ENCODE data around the gene AHCYL1.
A peak's percentile ranks its signal among the peaks of the same experiment; 100 is the strongest.

AHCYL1 gene

DNA sequence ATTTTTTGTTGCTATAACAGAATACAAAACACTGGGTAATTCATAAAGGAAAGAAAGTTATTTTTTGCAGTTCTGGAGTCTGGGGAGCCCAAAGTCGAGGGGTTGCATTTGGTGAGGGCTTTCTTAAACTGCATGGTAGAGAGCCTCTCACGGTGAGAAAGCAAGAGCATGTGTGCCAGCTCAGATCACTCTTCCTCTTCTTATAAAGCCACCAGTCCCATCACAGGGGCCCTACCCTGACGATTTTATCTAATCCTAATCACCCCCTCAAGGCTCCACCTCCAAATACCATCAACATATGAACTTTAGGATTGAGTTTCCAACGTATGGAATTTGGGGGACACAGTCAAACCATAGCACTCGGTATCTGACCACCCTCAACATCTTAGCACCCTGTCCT is 48.9 kb downstream of the AHCYL1 start:
- Histone ChIP-seq H4K20me1 (peaks cover 0 to 34% (median 24%) of the 10 kb centered on the region in 11 experiments; a peak in 16 of 22 replicates), H3K4me1 (peaks cover 29 to 57% (median 44%) of the 10 kb centered on the region in 10 experiments), H3K4me3 (peak overlapping the region in 4 of 10 experiments; percentile 84 to 95 (median 94); a peak in 5 of 20 replicates), H3K9me3 (replicated peaks in 1 of 11) (no peaks in the 10 kb centered on the region), H3K9ac (peak overlapping the region in 9 of 11 experiments; percentile 93 to 98 (median 95); a peak in 12 of 22 replicates), H3K27ac (peak overlapping the region; percentile 84 to 96 (median 92); a peak in 19 of 22 replicates), H3K27me3 (no peaks in the 10 kb centered on the region), H3K4me2 (peak overlapping the region; percentile 51 to 78 (median 72)), H3K36me3 (peaks cover 14 to 27% (median 19%) of the 10 kb centered on the region in 11 experiments)
- TF ChIP-seq Cebpa-rat (IDR thresholded peaks at IDR 0.05), result no peak

DNA sequence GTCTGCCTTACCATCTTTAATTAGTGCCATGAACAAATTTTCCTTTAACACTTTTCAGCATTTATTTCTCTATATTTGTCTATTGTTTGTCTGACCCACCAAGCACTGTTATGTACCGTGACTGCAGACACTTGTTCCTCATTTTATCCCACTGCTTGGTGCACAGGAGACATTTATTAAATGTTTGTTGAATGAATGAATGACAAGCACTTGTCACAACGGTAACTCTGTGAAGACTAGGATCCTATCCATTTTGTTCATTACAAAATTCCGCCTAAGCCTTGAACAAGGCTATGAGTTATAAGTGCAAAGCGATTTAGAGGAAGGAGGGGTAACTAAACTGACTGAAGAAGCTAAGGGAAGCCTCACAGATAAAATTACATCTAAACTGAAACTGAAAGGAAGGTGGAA is 49.5 kb downstream of the AHCYL1 start:
- Histone ChIP-seq H3K9ac (peak overlapping the region; percentile 93 to 98 (median 95); a peak in 21 of 22 replicates), H3K36me3 (peaks cover 21 to 33% (median 25%) of the 10 kb centered on the region in 11 experiments), H3K27ac (peak overlapping the region; percentile 84 to 96 (median 92); a peak in 21 of 22 replicates), H3K9me3 (replicated peaks in 1 of 11) (no peaks in the 10 kb centered on the region), H3K4me1 (peaks cover 29 to 53% (median 41%) of the 10 kb centered on the region in 10 experiments), H4K20me1 (peaks cover 0 to 40% (median 26%) of the 10 kb centered on the region in 11 experiments; a peak in 17 of 22 replicates), H3K27me3 (no peaks in the 10 kb centered on the region), H3K4me3 (peak overlapping the region; percentile 84 to 98 (median 90)), H3K4me2 (peak overlapping the region; percentile 51 to 78 (median 72))
- no peak for TF ChIP-seq Cebpa-rat (IDR thresholded peaks at IDR 0.05)

DNA sequence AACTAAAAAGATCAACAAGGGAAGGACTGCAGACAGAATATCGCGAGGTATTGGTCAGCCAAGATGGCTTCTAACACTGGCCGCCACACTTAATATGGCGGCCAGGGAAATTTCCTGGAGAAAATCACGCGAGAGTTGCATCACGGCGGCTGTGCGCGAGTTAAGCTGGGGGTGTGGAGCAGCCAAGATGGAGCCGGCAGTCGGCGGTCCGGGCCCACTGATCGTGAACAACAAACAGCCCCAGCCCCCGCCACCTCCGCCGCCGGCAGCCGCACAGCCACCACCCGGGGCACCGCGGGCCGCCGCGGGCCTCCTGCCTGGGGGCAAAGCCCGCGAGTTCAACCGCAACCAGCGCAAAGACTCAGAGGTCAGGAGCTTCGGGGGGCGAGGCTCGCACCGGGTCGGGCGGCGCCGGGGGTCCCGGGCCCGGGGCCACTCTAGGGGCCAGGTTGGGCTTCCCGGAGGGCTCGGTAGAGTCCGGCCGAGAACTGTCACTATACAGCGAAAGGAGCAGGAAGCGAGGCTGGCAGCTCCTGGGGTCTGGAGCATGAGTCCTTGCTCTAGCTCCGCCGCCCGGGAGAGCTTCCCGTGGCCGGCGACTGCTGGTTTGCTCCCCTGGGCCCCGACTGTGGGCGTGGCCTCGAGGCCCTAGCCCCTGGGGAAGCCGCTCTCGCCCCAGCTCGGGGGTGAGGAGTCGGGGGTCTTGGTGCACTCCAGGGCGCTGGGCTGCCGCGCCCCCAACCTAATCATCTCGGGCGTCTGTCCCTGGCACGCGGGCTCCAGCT is 50.1 kb downstream of the AHCYL1 start, which contains the start of gene STRIP1:
STRIP1 (plus strand) TSS at position 174 of the 785 bp plus-strand sequence; CDS start at position 188, 14 bp downstream.
- Histone ChIP-seq H3K27ac (peak within 1 kb of the TSS; percentile 84 to 96 (median 92)), H3K36me3 (peaks cover 27 to 39% (median 31%) of the 10 kb centered on the region in 11 experiments), H3K4me3 (peak within 1 kb of the TSS; percentile 84 to 98 (median 90)), H3K9ac (peak within 1 kb of the TSS; percentile 93 to 98 (median 95)), H3K27me3 (no peaks in the 10 kb centered on the region), H3K4me2 (peak within 1 kb of the TSS; percentile 86 to 98 (median 95)), H3K4me1 (peaks cover 29 to 53% (median 41%) of the 10 kb centered on the region in 10 experiments), H3K9me3 (replicated peaks in 1 of 11) (no peaks in the 10 kb centered on the region), H4K20me1 (peaks cover 0 to 46% (median 32%) of the 10 kb centered on the region in 11 experiments; a peak in 17 of 22 replicates)
- TF ChIP-seq Cebpa-rat (IDR thresholded peaks at IDR 0.05), result peak in 5 of 11 experiments; percentile 9 to 37 (median 23); a peak in 3 of 22 replicates

DNA sequence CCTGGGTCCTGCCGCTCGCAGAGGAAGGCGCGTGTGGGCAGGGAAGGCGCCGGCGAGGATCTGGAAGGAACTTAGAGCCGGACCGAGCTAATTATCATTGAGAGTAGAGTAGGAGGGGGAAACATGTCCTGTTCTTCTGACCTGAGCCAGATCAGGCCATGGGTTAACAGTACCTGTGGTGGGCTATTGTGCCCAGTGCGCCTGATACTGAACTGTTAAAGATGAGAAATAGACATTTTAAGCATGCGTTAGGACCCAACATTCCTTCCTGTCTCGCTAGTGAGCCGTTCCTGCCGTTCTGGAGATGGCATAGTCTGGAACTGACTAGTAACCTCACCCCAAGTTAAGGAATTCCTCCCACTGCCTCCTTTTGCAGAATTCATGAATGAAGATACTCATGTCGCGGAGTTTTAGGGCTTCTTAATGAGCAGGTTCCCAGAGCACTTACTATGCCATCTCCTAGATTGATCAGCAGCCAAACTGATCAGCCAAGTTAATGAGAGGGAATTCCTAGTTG is 50.7 kb downstream of the AHCYL1 start:
- peak overlapping the region; percentile 84 to 96 (median 92) for H3K27ac ChIP-seq
- TF ChIP-seq Cebpa-rat (IDR thresholded peaks at IDR 0.05), result no peak

DNA sequence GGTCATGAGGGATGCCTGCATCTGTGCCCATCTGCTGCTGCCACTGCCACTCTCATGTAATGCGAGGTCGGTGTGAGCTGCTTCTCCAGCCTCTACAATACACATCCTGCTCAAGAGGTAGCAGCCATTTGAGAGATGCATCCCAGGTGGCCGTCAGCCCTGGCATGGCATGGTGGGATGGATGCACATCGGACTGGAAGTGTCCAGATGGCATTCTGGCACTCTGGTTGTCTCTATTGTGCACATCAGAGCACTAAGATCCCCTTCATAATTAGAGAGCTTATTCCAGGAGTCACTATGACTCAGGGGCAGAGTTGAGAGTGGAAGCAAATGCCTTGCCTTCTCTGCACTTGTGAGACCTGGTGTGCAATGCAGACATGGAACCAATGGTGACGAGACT is 53.7 kb downstream of the AHCYL1 start:
- Histone ChIP-seq H3K9ac (no peak overlapping the region), H3K36me3 (peaks cover 63 to 75% (median 67%) of the 10 kb centered on the region in 11 experiments), H4K20me1 (peaks cover 5 to 81% (median 49%) of the 10 kb centered on the region in 11 experiments; a peak in 18 of 22 replicates), H3K4me2 (no peak overlapping the region), H3K4me3 (no peak overlapping the region), H3K27ac (no peak overlapping the region), H3K9me3 (replicated peaks in 1 of 11) (no peaks in the 10 kb centered on the region), H3K4me1 (peaks cover 26 to 47% (median 40%) of the 10 kb centered on the region in 10 experiments), H3K27me3 (no peaks in the 10 kb centered on the region)
- TF ChIP-seq Cebpa-rat (IDR thresholded peaks at IDR 0.05), result no peak

More for the DNA sequence above, 50.7 kb downstream of the AHCYL1 start:
- Histone ChIP-seq H3K36me3 (peaks cover 33 to 46% (median 38%) of the 10 kb centered on the region in 11 experiments), H3K4me1 (peaks cover 29 to 53% (median 41%) of the 10 kb centered on the region in 10 experiments), H3K4me2 (peak overlapping the region; percentile 86 to 98 (median 95)), H3K9me3 (replicated peaks in 1 of 11) (no peaks in the 10 kb centered on the region), H3K27me3 (no peaks in the 10 kb centered on the region), H3K9ac (peak overlapping the region; percentile 93 to 98 (median 95)), H4K20me1 (peaks cover 0 to 51% (median 33%) of the 10 kb centered on the region in 11 experiments; a peak in 17 of 22 replicates), H3K4me3 (peak overlapping the region; percentile 84 to 98 (median 90))

DNA sequence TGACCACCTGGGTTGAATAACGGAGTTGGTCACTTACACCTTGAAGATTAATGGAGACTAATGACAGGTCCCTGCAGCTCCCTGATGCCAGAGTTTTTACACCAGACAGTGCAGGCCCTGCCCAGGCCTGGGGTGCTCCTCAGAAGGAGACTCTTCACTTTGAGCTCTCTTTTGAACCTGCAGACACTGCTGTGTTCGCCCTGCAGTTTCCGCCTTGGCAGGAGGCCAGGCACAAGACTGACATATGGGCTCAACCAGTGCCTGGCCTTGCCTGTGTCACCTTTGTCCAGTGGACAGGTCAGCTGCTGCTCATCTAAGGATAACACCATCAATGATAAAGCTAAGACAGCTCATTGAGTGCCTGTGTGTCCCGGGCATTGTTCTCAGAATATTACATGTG is 55.1 kb downstream of the AHCYL1 start:
- H3K4me3 ChIP-seq, result no peak overlapping the region
- no peak for TF ChIP-seq Cebpa-rat (IDR thresholded peaks at IDR 0.05)
- no peaks in the 10 kb centered on the region for H3K9me3 ChIP-seq (replicated peaks in 1 of 11)
- peaks cover 77 to 89% (median 81%) of the 10 kb centered on the region in 11 experiments for H3K36me3 ChIP-seq
- no peak overlapping the region for H3K27ac ChIP-seq
- H4K20me1 ChIP-seq, result peaks cover 8 to 88% (median 49%) of the 10 kb centered on the region in 11 experiments; a peak in 19 of 22 replicates
- no peak overlapping the region for H3K9ac ChIP-seq
- H3K4me1 ChIP-seq, result peaks cover 17 to 39% (median 33%) of the 10 kb centered on the region in 10 experiments
- H3K27me3 ChIP-seq, result no peaks in the 10 kb centered on the region
- no peak overlapping the region for H3K4me2 ChIP-seq

DNA sequence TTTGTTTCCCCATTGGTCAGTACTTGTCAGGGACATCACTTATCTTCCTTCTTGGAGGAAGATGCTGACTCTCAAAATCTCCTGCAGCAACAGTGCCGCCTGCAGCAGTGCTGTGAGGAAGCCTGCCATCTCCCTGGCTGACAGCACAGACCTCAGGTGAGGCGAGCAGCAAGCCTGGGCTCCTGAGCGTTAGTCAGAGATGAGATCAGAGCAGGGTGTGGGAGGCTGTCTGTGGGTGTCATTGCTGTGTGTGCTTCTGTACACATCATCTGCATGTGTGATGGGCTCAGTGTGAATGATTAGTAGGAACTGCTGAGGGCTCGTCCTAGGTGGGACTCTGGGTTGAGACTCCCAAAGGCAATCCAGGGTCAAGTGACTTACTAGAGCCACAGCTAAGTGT is 56.0 kb downstream of the AHCYL1 start:
- TF ChIP-seq Cebpa-rat (IDR thresholded peaks at IDR 0.05), result no peak
- Histone ChIP-seq H3K36me3 (peaks cover 86 to 98% (median 90%) of the 10 kb centered on the region in 11 experiments), H3K4me1 (peaks cover 15 to 35% (median 30%) of the 10 kb centered on the region in 10 experiments), H3K4me2 (no peak overlapping the region), H3K9me3 (replicated peaks in 1 of 11) (no peaks in the 10 kb centered on the region), H3K9ac (no peak overlapping the region), H4K20me1 (peaks cover 8 to 81% (median 45%) of the 10 kb centered on the region in 11 experiments; a peak in 19 of 22 replicates), H3K27me3 (no peaks in the 10 kb centered on the region), H3K27ac (no peak overlapping the region), H3K4me3 (no peak overlapping the region)

DNA sequence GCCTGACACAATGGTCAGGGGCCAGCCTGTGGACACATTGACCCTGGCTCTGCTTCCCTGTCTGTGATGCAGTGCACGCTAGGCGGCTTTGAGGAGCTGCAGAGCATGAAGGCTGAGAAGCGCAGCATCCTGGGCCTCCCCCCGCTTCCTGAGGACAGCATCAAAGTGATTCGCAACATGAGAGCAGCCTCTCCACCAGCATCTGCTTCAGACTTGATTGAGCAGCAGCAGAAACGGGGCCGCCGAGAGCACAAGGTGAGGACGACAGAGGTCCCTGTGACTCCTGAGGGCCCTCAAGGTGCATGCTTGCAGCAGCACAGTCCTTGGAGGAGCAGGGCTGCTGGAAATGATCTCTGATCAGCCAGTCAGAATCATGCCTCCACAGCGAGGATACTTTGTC is 58.5 kb downstream of the AHCYL1 start:
- no peak overlapping the region for H3K27ac ChIP-seq
- no peak for TF ChIP-seq Cebpa-rat (IDR thresholded peaks at IDR 0.05)

More for the DNA sequence above, 58.5 kb downstream of the AHCYL1 start:
- peak overlapping the region in 7 of 11 experiments; percentile 41 to 67 (median 61); a peak in 14 of 22 replicates for H3K4me2 ChIP-seq
- H3K9me3 ChIP-seq (replicated peaks in 1 of 11), result no peaks in the 10 kb centered on the region
- peak overlapping the region in 6 of 11 experiments; percentile 7 to 24 (median 13); a peak in 3 of 22 replicates for H3K9ac ChIP-seq
- no peaks in the 10 kb centered on the region for H3K27me3 ChIP-seq
- peaks cover 100% of the 10 kb centered on the region in 11 experiments for H3K36me3 ChIP-seq
- peaks cover 0 to 58% (median 22%) of the 10 kb centered on the region in 11 experiments; a peak in 16 of 22 replicates for H4K20me1 ChIP-seq
- no peak overlapping the region for H3K4me3 ChIP-seq
- H3K4me1 ChIP-seq, result peaks cover 0 to 20% (median 17%) of the 10 kb centered on the region in 10 experiments; a peak in 16 of 20 replicates

Data from BLaER1 treated with 17β-estradiol and CSF1 and Interleukin-3, amounts not matched to agents 10 nM and 100 nM (cell line).